Stimulated activated memory B cell treated with anti-CD40 and anti-IgM and Interleukin-4, amounts not matched to agents 10 μg/mL and 1 μg/mL and 100 μg/mL, for 72 hours (primary cell): ENCODE measurements around the gene LAMP1.

Source experiments
- ATAC-seq: fragments of 150-1000 bp; cut with Tn5 transposase; 2 replicates; pipeline ENCODE4 v1.10.0; 2021
- H3K27ac Mint-ChIP-seq: one replicate; pipeline ENCODE4 v1.8.0; 2022; ENCODE audit warnings: mild to moderate bottlenecking, mixed read lengths
- H3K27me3 Mint-ChIP-seq: one replicate; pipeline ENCODE4 v1.8.0; 2022; ENCODE audit warnings: mixed read lengths
- H3K36me3 Mint-ChIP-seq: one replicate; pipeline ENCODE4 v1.8.0; 2022; ENCODE audit warnings: mixed read lengths
- H3K4me1 Mint-ChIP-seq: one replicate; pipeline ENCODE4 v1.8.0; 2022; ENCODE audit warnings: mixed read lengths
- H3K4me3 Mint-ChIP-seq: one replicate; pipeline ENCODE4 v1.8.0; 2022; ENCODE audit warnings: mild to moderate bottlenecking, moderate library complexity, mixed read lengths
- H3K9me3 Mint-ChIP-seq: one replicate; pipeline ENCODE4 v1.8.0; 2022; ENCODE audit warnings: mixed read lengths

The LAMP1 gene

DNA sequence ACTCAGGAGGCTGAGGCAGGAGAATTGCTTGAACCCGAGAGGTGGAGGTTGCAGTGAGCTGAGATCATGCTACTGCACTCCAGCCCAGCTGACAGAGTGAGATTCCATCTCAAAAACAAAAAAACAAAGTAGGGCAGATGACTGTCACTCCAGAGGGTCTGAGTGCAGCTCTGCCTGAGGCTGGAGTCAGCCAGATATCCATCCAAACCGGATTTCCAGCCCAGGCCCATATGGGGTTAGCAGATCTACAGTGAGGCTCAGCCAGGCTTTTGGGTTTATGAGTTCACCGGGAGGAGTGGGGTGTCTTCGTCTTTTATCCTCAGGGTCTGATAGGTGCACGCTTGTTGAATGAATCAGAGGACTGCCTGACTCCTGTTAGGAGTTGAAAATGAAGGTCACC lies 19.0 kb downstream of the LAMP1 start:
- Mint-ChIP-seq H3K36me3 (peaks cover 73% of the 10 kb centered on the region), H3K4me1 (peaks cover 10% of the 10 kb centered on the region), H3K4me3 (no peak overlapping the region), H3K27ac (no peak overlapping the region), H3K9me3 (no peaks in the 10 kb centered on the region), H3K27me3 (no peaks in the 10 kb centered on the region)
- no peak for ATAC-seq

- Mint-ChIP-seq H3K9me3 (no peaks in the 10 kb centered on the region), H3K36me3 (peaks cover 74% of the 10 kb centered on the region), H3K27ac (no peak overlapping the region), H3K4me1 (peaks cover 10% of the 10 kb centered on the region), H3K4me3 (no peak overlapping the region), H3K27me3 (no peaks in the 10 kb centered on the region)
- ATAC-seq: no peak
Observed at GRCh38 chr13:113317031-113317430, 20.0 kb downstream of the LAMP1 start.

- Mint-ChIP-seq H3K27ac (no peak overlapping the region), H3K4me3 (no peak overlapping the region), H3K9me3 (no peaks in the 10 kb centered on the region), H3K27me3 (no peaks in the 10 kb centered on the region), H3K4me1 (no peaks in the 10 kb centered on the region), H3K36me3 (peaks cover 74% of the 10 kb centered on the region)
- no peak for ATAC-seq
Observed at GRCh38 chr13:113318956-113319355, 21.9 kb downstream of the LAMP1 start.

GRCh38 chr13:113319371-113319770 lies 22.3 kb downstream of the LAMP1 start:
- Mint-ChIP-seq H3K27me3 (no peaks in the 10 kb centered on the region), H3K27ac (no peak overlapping the region), H3K9me3 (no peaks in the 10 kb centered on the region), H3K4me3 (no peak overlapping the region), H3K36me3 (peaks cover 74% of the 10 kb centered on the region), H3K4me1 (no peaks in the 10 kb centered on the region)
- no peak for ATAC-seq

- H3K36me3 Mint-ChIP-seq: peaks cover 75% of the 10 kb centered on the region
- H3K4me1 Mint-ChIP-seq: no peaks in the 10 kb centered on the region
- ATAC-seq: no peak
- no peak overlapping the region for H3K4me3 Mint-ChIP-seq
- H3K27me3 Mint-ChIP-seq: no peaks in the 10 kb centered on the region
- H3K9me3 Mint-ChIP-seq: no peaks in the 10 kb centered on the region
- H3K27ac Mint-ChIP-seq: no peak overlapping the region
Observed at GRCh38 chr13:113320226-113320875, 23.3 kb downstream of the LAMP1 start.

- Mint-ChIP-seq H3K4me3 (no peak overlapping the region), H3K36me3 (peaks cover 72% of the 10 kb centered on the region), H3K9me3 (no peaks in the 10 kb centered on the region), H3K27me3 (no peaks in the 10 kb centered on the region), H3K27ac (no peak overlapping the region), H3K4me1 (no peaks in the 10 kb centered on the region)
- ATAC-seq: no peak
Observed at GRCh38 chr13:113321546-113321945, 24.5 kb downstream of the LAMP1 start.

DNA sequence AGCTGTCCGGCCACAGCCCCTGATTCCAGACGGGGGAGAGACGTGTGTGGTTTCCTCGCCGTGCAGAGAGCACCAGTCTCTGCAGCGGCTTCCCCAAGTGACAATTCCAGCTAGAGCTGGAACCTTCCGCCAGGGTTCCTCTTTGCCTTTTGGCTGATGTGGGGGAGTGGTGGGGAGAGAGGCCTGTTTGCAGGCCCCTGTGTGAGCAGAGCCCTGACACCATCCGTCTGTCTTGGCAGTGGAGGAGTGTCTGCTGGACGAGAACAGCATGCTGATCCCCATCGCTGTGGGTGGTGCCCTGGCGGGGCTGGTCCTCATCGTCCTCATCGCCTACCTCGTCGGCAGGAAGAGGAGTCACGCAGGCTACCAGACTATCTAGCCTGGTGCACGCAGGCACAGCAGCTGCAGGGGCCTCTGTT lies 25.0 kb downstream of the LAMP1 start:
- Mint-ChIP-seq H3K4me1 (no peaks in the 10 kb centered on the region), H3K4me3 (no peak overlapping the region), H3K36me3 (peaks cover 67% of the 10 kb centered on the region), H3K9me3 (no peaks in the 10 kb centered on the region), H3K27ac (no peak overlapping the region), H3K27me3 (no peaks in the 10 kb centered on the region)
- no peak for ATAC-seq

- Mint-ChIP-seq H3K27me3 (no peaks in the 10 kb centered on the region), H3K27ac (no peak overlapping the region), H3K36me3 (peaks cover 61% of the 10 kb centered on the region), H3K4me1 (no peaks in the 10 kb centered on the region), H3K4me3 (no peak overlapping the region), H3K9me3 (no peaks in the 10 kb centered on the region)
- ATAC-seq: no peak
Observed at GRCh38 chr13:113322890-113323651, 26.0 kb downstream of the LAMP1 start.

DNA sequence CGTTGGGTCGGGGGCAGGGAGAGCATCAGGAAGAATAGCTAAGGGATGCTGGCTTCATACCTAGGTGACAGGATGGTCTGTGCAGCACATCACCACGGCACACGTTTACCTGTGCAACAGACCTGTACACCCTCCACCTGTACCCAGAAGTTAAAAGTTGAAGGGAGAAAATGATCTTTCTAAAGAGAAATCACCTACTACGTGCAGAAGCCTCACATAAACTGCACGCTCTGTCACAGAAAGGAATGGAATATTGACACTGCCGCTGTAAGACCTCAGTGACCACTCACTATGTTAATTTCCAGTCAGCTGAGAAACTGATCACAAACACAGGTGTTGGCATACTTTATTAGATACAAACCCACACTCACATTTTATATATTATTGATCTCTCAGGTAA lies 26.8 kb downstream of the LAMP1 start:
- peaks cover 58% of the 10 kb centered on the region for H3K36me3 Mint-ChIP-seq
- no peak for ATAC-seq
- no peaks in the 10 kb centered on the region for H3K9me3 Mint-ChIP-seq
- H3K27me3 Mint-ChIP-seq: no peaks in the 10 kb centered on the region
- H3K27ac Mint-ChIP-seq: no peak overlapping the region
- H3K4me1 Mint-ChIP-seq: no peaks in the 10 kb centered on the region
- no peak overlapping the region for H3K4me3 Mint-ChIP-seq

DNA sequence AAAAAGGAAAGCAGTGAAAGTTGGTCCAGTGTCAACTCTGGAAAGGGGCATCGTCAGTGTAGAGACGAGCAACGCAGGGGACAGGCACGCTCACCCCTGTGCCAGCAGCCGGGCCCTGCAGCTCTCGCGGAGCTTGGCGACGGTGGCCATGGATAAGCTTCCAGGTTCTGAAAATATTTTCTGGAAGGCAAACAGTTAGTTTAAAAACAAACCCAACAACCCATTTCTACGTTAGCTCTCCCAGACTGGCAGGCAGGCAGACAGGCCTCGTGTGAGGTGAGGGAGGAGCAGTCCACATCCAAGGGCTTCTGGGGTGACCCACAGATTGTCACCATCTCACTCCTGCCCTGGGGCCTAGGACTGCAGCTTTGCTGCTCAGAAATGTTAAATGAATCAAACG lies 27.4 kb downstream of the LAMP1 start:
- Mint-ChIP-seq H3K36me3 (peaks cover 58% of the 10 kb centered on the region), H3K27ac (no peak overlapping the region), H3K27me3 (no peaks in the 10 kb centered on the region), H3K9me3 (no peaks in the 10 kb centered on the region), H3K4me3 (no peak overlapping the region), H3K4me1 (no peaks in the 10 kb centered on the region)
- ATAC-seq: no peak

GRCh38 chr13:113325779-113326178 lies 28.7 kb downstream of the LAMP1 start:
- Mint-ChIP-seq H3K9me3 (no peaks in the 10 kb centered on the region), H3K27ac (no peak overlapping the region), H3K36me3 (peaks cover 45% of the 10 kb centered on the region), H3K4me1 (no peaks in the 10 kb centered on the region), H3K4me3 (no peak overlapping the region), H3K27me3 (no peaks in the 10 kb centered on the region)
- ATAC-seq: peak; percentile 24

- Mint-ChIP-seq H3K4me1 (no peaks in the 10 kb centered on the region), H3K27me3 (no peaks in the 10 kb centered on the region), H3K9me3 (no peaks in the 10 kb centered on the region), H3K36me3 (peaks cover 29% of the 10 kb centered on the region), H3K27ac (no peak overlapping the region), H3K4me3 (no peak overlapping the region)
- ATAC-seq: no peak
Observed at GRCh38 chr13:113327391-113327765, 30.3 kb downstream of the LAMP1 start.

DNA sequence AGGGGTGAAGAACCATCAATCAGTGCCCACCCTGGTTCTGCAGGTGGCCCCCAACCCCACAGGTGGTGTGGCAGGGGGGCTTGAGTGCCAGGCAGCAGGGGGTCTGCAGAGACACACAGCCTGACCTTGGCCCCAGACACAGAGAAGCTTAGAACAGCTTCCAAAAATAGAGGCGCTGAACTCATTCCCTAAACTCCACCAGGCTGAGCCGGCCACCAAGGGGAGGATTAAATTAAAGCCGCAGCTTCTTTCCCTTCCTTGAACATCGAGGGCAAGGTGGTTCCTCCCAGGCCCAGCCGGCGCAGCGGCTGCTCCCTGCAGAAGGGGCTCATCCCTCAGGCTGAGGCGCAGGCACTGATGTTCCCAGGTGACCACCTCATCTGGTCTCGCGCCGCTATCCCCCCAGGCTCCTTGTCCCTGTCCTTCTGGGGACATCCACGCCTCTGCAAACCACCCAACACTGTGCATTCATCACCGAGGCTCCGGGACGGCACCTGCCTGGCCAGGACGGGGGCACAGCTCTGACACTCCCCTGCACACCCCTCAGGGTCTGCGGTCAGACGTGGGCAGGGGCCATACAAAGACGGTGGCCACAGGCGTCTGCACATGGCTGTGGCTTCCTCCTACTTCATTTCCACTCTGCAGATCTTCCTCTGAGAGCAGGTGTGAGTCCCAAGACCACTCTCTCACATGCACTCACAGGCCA lies 30.9 kb downstream of the LAMP1 start:
- no peak overlapping the region for H3K4me3 Mint-ChIP-seq
- H3K4me1 Mint-ChIP-seq: no peaks in the 10 kb centered on the region
- no peaks in the 10 kb centered on the region for H3K9me3 Mint-ChIP-seq
- peak; percentile 48 for ATAC-seq
- no peak overlapping the region for H3K27ac Mint-ChIP-seq
- H3K27me3 Mint-ChIP-seq: no peaks in the 10 kb centered on the region
- peaks cover 24% of the 10 kb centered on the region for H3K36me3 Mint-ChIP-seq

GRCh38 chr13:113328851-113329250 lies 31.8 kb downstream of the LAMP1 start:
- Mint-ChIP-seq H3K4me3 (no peak overlapping the region), H3K9me3 (no peaks in the 10 kb centered on the region), H3K4me1 (no peaks in the 10 kb centered on the region), H3K27ac (no peak overlapping the region), H3K36me3 (peaks cover 15% of the 10 kb centered on the region), H3K27me3 (no peaks in the 10 kb centered on the region)
- ATAC-seq: no peak

- Mint-ChIP-seq H3K36me3 (peaks cover 6% of the 10 kb centered on the region), H3K4me1 (no peaks in the 10 kb centered on the region), H3K9me3 (no peaks in the 10 kb centered on the region), H3K27ac (no peak overlapping the region), H3K4me3 (no peak overlapping the region), H3K27me3 (no peaks in the 10 kb centered on the region)
- no peak for ATAC-seq
Observed at GRCh38 chr13:113329656-113330312, 32.7 kb downstream of the LAMP1 start.
